HUES64 (cell line): ENCODE data around the gene KCNQ1.

Experiments used
- H3K27ac ChIP-seq: 2 replicates; pipeline ENCODE4 v1.7.0; 2013; ENCODE audit warnings: low read depth, low read length, inconsistent platforms
- H3K27me3 ChIP-seq: 2 replicates; pipeline ENCODE4 v1.6.1; 2013; ENCODE audit warnings: mild to moderate bottlenecking, low read length; ENCODE audit not compliant: insufficient read depth
- H3K36me3 ChIP-seq: 2 replicates; pipeline ENCODE4 v1.6.1; 2013; ENCODE audit warnings: mild to moderate bottlenecking, low read length; ENCODE audit not compliant: insufficient read depth
- H3K4me1 ChIP-seq: 2 replicates; pipeline ENCODE4 v1.6.1; 2013; ENCODE audit warnings: mild to moderate bottlenecking, low read length, moderate library complexity; ENCODE audit not compliant: insufficient read depth
- H3K4me3 ChIP-seq: 2 replicates; pipeline ENCODE4 v1.5.1; 2013; ENCODE audit warnings: mild to moderate bottlenecking, low read length, moderate library complexity
- H3K9ac ChIP-seq: 2 replicates; pipeline ENCODE4 v1.6.1; 2013; ENCODE audit warnings: mild to moderate bottlenecking, low read depth, low read length
- H3K9me3 ChIP-seq: 2 replicates; pipeline ENCODE4 v1.6.1; 2013; ENCODE audit warnings: low read depth, low read length; ENCODE audit not compliant: insufficient read depth
- WGBS: fragments of 150-250, 120-280 bp; methylation state at CpG from one replicate; pipeline ENCODE4 v1.1.7; 2013; ENCODE audit warnings: missing lambda C conversion rate; 5-methylcytosine and 5-hydroxymethylcytosine counted together

KCNQ1 gene

GRCh38 chr11:2881076-2881980 lies 436.5 kb downstream of the KCNQ1 start:
- Histone ChIP-seq H3K36me3 (no peaks in the 10 kb centered on the region), H3K9me3 (no peaks in the 10 kb centered on the region), H3K9ac (no peak overlapping the region), H3K4me3 (no peak overlapping the region), H3K4me1 (peaks cover 17% of the 10 kb centered on the region), H3K27me3 (peaks cover 63% of the 10 kb centered on the region), H3K27ac (no peak overlapping the region)
- WGBS, result 90% methylated on average over 19 of the region's 19 CpGs

GRCh38 chr11:2881981-2882375 lies 437.2 kb downstream of the KCNQ1 start:
- 78% methylated on average over 12 of the region's 12 CpGs for WGBS

DNA sequence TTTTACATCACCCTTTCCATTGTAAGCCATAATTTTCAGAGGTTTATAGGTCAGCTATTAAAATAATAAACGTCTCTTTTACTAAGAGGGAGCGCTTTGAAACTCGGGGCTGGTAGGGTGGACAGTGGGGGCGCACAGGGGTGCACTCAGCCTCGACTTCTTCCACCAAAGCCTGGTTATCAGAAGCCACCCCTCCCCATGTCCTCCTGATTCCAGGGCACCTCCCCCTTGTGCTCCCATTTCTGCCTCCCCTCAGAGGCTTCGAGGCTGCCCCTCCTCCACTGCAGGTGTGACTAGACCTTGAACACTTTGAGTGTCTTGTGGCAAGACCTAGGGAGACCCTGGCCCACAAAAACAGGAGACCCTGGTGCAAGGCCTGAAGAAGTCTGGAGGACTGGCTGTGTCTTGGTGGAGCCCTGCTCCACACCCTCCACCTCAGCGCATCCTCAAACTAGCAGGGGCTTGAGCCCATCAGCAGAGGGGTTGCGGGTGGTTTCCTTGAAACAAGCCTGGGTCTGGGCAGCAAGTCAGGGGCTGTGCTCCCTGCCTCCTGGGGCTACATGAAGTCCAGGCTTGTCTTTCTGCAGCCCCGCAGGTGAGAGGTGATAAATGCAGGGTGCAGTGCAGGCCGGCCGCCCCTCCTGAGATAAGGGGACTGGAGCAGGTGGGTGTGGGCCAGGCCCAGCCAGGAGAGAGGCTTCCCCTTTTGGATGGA lies 437.7 kb downstream of the KCNQ1 start:
- Histone ChIP-seq H3K36me3 (no peaks in the 10 kb centered on the region), H3K4me3 (no peak overlapping the region), H3K27me3 (peaks cover 75% of the 10 kb centered on the region), H3K4me1 (peaks cover 25% of the 10 kb centered on the region), H3K9me3 (no peaks in the 10 kb centered on the region), H3K27ac (no peak overlapping the region), H3K9ac (no peak overlapping the region)
- 84% methylated on average over 11 of the region's 11 CpGs for WGBS

More at GRCh38 chr11:2881981-2882375, 437.2 kb downstream of the KCNQ1 start:
- no peaks in the 10 kb centered on the region for H3K36me3 ChIP-seq
- peaks cover 69% of the 10 kb centered on the region for H3K27me3 ChIP-seq
- no peak overlapping the region for H3K27ac ChIP-seq
- no peak overlapping the region for H3K9ac ChIP-seq
- no peak overlapping the region for H3K4me3 ChIP-seq
- no peaks in the 10 kb centered on the region for H3K9me3 ChIP-seq
- H3K4me1 ChIP-seq, result peaks cover 20% of the 10 kb centered on the region

DNA sequence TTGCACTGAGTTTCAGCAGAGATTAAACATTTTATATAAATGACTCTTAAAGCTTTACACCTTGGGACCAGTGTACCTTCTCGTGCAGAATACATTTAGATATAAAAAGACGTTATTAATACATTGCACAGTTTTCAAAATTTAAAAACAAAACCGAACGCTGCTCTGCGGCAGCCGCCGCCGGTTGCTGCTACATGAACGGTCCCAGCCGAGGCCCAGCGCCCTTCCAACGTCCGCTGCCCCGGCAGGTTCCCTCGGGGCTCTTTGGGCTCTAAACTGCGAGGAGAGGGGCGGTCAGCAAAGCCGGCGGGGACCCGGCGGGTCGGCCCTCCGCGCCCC lies 438.8 kb downstream of the KCNQ1 start:
- Histone ChIP-seq H3K4me3 (peak overlapping the region; percentile 57), H3K27me3 (peaks cover 80% of the 10 kb centered on the region), H3K36me3 (no peaks in the 10 kb centered on the region), H3K4me1 (peaks cover 27% of the 10 kb centered on the region), H3K9ac (peak overlapping the region; percentile 57), H3K9me3 (no peaks in the 10 kb centered on the region), H3K27ac (no peak overlapping the region)
- 9% methylated on average over 24 of the region's 24 CpGs for WGBS

GRCh38 chr11:2883979-2884815 lies 439.4 kb downstream of the KCNQ1 start:
- no peaks in the 10 kb centered on the region for H3K9me3 ChIP-seq
- H3K27ac ChIP-seq, result no peak overlapping the region
- H3K27me3 ChIP-seq, result peaks cover 77% of the 10 kb centered on the region
- H3K4me3 ChIP-seq, result peak overlapping the region; percentile 57
- peaks cover 27% of the 10 kb centered on the region for H3K4me1 ChIP-seq
- H3K9ac ChIP-seq, result peak overlapping the region; percentile 60
- under 1% methylated on average over 119 of the region's 119 CpGs for WGBS
- H3K36me3 ChIP-seq, result no peaks in the 10 kb centered on the region

- H3K9me3 ChIP-seq, result no peaks in the 10 kb centered on the region
- peak overlapping the region; percentile 66 for H3K4me3 ChIP-seq
- H3K9ac ChIP-seq, result peak overlapping the region; percentile 46
- WGBS, result 1% methylated on average over 80 of the region's 80 CpGs
- H3K27me3 ChIP-seq, result peaks cover 76% of the 10 kb centered on the region
- H3K4me1 ChIP-seq, result peaks cover 27% of the 10 kb centered on the region
- H3K27ac ChIP-seq, result no peak overlapping the region
- no peaks in the 10 kb centered on the region for H3K36me3 ChIP-seq
Observed at GRCh38 chr11:2885017-2885677, 440.3 kb downstream of the KCNQ1 start.

- Histone ChIP-seq H3K9me3 (no peaks in the 10 kb centered on the region), H3K9ac (peak within 1 kb of the TSS; percentile 46), H3K36me3 (no peaks in the 10 kb centered on the region), H3K4me1 (peaks cover 27% of the 10 kb centered on the region), H3K4me3 (peak within 1 kb of the TSS; percentile 66), H3K27ac (no peak within 1 kb of the TSS; the same call in 1 of the 2 replicates), H3K27me3 (peaks cover 71% of the 10 kb centered on the region)
- 1% methylated on average over 52 of the region's 61 CpGs for WGBS
Observed at GRCh38 chr11:2885678-2886081, 440.9 kb downstream of the KCNQ1 start, which contains the start of gene CDKN1C. Gene CDKN1C (minus strand): TSS chr11:2885775. CDS start chr11:2885456, 319 bp downstream.

- no peaks in the 10 kb centered on the region for H3K36me3 ChIP-seq
- no peaks in the 10 kb centered on the region for H3K9me3 ChIP-seq
- peaks cover 64% of the 10 kb centered on the region for H3K27me3 ChIP-seq
- WGBS, result 11% methylated on average over 49 of the region's 49 CpGs
- peak overlapping the region; percentile 41 for H3K9ac ChIP-seq
- peak overlapping the region; percentile 36 for H3K4me3 ChIP-seq
- no peak overlapping the region; the same call in 1 of the 2 replicates for H3K27ac ChIP-seq
- H3K4me1 ChIP-seq, result peaks cover 27% of the 10 kb centered on the region
Observed at GRCh38 chr11:2886191-2886894, 441.5 kb downstream of the KCNQ1 start.

DNA sequence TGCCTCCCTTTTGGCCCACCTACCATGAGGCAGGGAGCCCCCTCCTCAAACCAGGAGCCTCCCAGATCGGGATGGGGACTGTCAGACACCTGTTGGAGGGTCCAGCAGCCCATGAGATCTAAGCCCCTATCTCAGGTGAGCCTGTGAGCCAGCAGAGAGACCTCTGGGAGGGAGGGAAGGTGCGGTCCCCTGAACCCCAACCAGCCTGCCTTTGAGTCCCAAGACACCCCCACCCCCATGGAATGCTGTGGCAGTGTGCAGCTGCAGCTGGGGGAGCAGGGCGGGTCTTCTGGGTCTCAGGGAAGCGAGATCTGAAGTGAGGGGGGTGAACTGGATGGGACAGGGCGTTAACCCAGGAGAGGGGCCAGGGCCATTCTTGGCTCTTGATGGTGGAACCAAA lies 442.1 kb downstream of the KCNQ1 start:
- H3K36me3 ChIP-seq, result no peaks in the 10 kb centered on the region
- no peak overlapping the region for H3K9ac ChIP-seq
- no peak overlapping the region for H3K4me3 ChIP-seq
- no peaks in the 10 kb centered on the region for H3K9me3 ChIP-seq
- no peak overlapping the region for H3K27ac ChIP-seq
- H3K4me1 ChIP-seq, result peaks cover 31% of the 10 kb centered on the region
- WGBS, result 83% methylated on average over 4 of the region's 5 CpGs
- H3K27me3 ChIP-seq, result peaks cover 59% of the 10 kb centered on the region
